Liver (tissue), 3 donors: ENCODE results near the gene ANKLE1.

Experiments
- ATF3 ChIP-seq: IDR thresholded peaks from 2 replicates; pipeline ENCODE4 v1.6.1; 2016; ENCODE audit warnings: antibody characterized with exemption
- CTCF ChIP-seq: fragments of 150-350 bp; IDR thresholded peaks from 2 replicates; pipeline ENCODE4 v1.5.1; 2017; ENCODE audit warnings: improper control_type of control experiment, low read depth, low read length; ENCODE audit not compliant: missing input control
- EGR1 ChIP-seq, 2 donors: IDR thresholded peaks; 2 replicates each; pipeline ENCODE4 v1.6.1; 2016 to 2018; ENCODE audit warnings: antibody characterized with exemption in 2 of 2, low read depth in 2 of 2
- FOXA1 ChIP-seq: IDR thresholded peaks from 2 replicates; pipeline ENCODE4 v1.6.1; 2016; ENCODE audit warnings: antibody characterized with exemption
- GABPA ChIP-seq, 2 donors: IDR thresholded peaks in 1 of 2; conservative IDR thresholded peaks in 1 of 2; 2 replicates each; pipeline ENCODE4 v1.6.1; 2016; ENCODE audit warnings: antibody characterized with exemption in 2 of 2, mild to moderate bottlenecking in 1 of 2, moderate library complexity in 1 of 2
- HNF4G ChIP-seq: IDR thresholded peaks from 2 replicates; pipeline ENCODE4 v1.6.1; 2016; ENCODE audit warnings: antibody characterized with exemption
- JUND ChIP-seq, 2 donors: IDR thresholded peaks; 2 replicates each; pipeline ENCODE4 v1.6.1; 2016; ENCODE audit warnings: antibody characterized with exemption in 2 of 2
- MAX ChIP-seq: IDR thresholded peaks from 2 replicates; pipeline ENCODE4 v1.6.1; 2016; ENCODE audit warnings: antibody characterized with exemption
- NR2F2 ChIP-seq: IDR thresholded peaks from 2 replicates; pipeline ENCODE4 v1.6.1; 2016; ENCODE audit warnings: antibody characterized with exemption
- RAD21 ChIP-seq, 2 donors: IDR thresholded peaks; 2 replicates each; pipeline ENCODE4 v1.6.1; 2016; ENCODE audit warnings: antibody characterized with exemption in 2 of 2, mild to moderate bottlenecking in 2 of 2
- REST ChIP-seq: IDR thresholded peaks from 2 replicates; pipeline ENCODE4 v1.6.1; 2016; ENCODE audit warnings: antibody characterized with exemption, mild to moderate bottlenecking
- SP1 ChIP-seq: IDR thresholded peaks from 2 replicates; pipeline ENCODE4 v1.6.1; 2018; ENCODE audit warnings: antibody characterized with exemption, mild to moderate bottlenecking
- TAF1 ChIP-seq: conservative IDR thresholded peaks from 2 replicates; pipeline ENCODE4 v1.6.1; 2016; ENCODE audit warnings: antibody characterized with exemption, mild to moderate bottlenecking
- YY1 ChIP-seq: IDR thresholded peaks from 2 replicates; pipeline ENCODE4 v1.6.1; 2016; ENCODE audit warnings: antibody characterized with exemption, mild to moderate bottlenecking
- donor health status: healthy.
- donor health status: healthy.

GRCh38 chr19:17318966-17319365 lies 37.3 kb downstream of the ANKLE1 start:
- no peak for TF ChIP-seq CTCF
- no peak for TF ChIP-seq TAF1
- no peak for TF ChIP-seq SP1
- TF ChIP-seq RAD21 (IDR thresholded peaks at IDR 0.05) = no peak
- TF ChIP-seq YY1 = no peak
- no peak for TF ChIP-seq FOXA1
- no peak for TF ChIP-seq REST
- TF ChIP-seq JUND (IDR thresholded peaks at IDR 0.05) = no peak
- TF ChIP-seq MAX = no peak
- no peak for TF ChIP-seq GABPA (IDR thresholded peaks at IDR 0.05 in 1 of 2, conservative IDR thresholded peaks at IDR 0.05 in 1 of 2)
- no peak for TF ChIP-seq EGR1 (IDR thresholded peaks at IDR 0.05; ENCODE audit: low read depth in 2 of 2)
- no peak for TF ChIP-seq ATF3
- TF ChIP-seq HNF4G = no peak
- no peak for TF ChIP-seq NR2F2
